ENCODE measurements around the gene TMEM135. TPM values are rescaled to one million over a fixed set of nuclear protein-coding genes. Genes with fewer than 3 reads are reported as not detected.
"Not testable (repeated sequence)": the region's sequence is repeated elsewhere in the genome, so short reads cannot be mapped to it uniquely, and the experiment has no call there.

Gene TMEM135
- total RNA-seq, 2 experiments from 2014 or later, result 30.1 to 30.8 TPM

- no peak overlapping the region for H3K4me3 Mint-ChIP-seq
- CTCF ChIA-PET, result no interaction called here
- H3K4me1 Mint-ChIP-seq, result no peaks in the 10 kb centered on the region
- H3K36me3 Mint-ChIP-seq, result peaks cover 17% of the 10 kb centered on the region
- ATAC-seq (no peak), DNase-seq (no peak)
- H3K27ac Mint-ChIP-seq, result peak overlapping the region; percentile 31
- no peaks in the 10 kb centered on the region for H3K27me3 Mint-ChIP-seq
- peaks cover 2% of the 10 kb centered on the region for H3K9me3 Mint-ChIP-seq (ENCODE audit: low read depth)
Observed at GRCh38 chr11:87142594-87142993, 104.9 kb downstream of the TMEM135 start.

- peaks cover 2% of the 10 kb centered on the region for H3K9me3 Mint-ChIP-seq (ENCODE audit: low read depth)
- no peak for DNase-seq
- no peak for ATAC-seq
- peaks cover 15% of the 10 kb centered on the region for H3K36me3 Mint-ChIP-seq
- no peak overlapping the region for H3K27ac Mint-ChIP-seq
- H3K4me3 Mint-ChIP-seq, result no peak overlapping the region
- no peaks in the 10 kb centered on the region for H3K4me1 Mint-ChIP-seq
- H3K27me3 Mint-ChIP-seq, result no peaks in the 10 kb centered on the region
- CTCF ChIA-PET, result no interaction called here
Observed at GRCh38 chr11:87143641-87144040, 105.9 kb downstream of the TMEM135 start.

GRCh38 chr11:87144252-87144651, 106.5 kb downstream of the TMEM135 start:
- Mint-ChIP-seq H3K4me1 (no peaks in the 10 kb centered on the region), H3K27me3 (no peaks in the 10 kb centered on the region), H3K27ac (no peak overlapping the region), H3K4me3 (no peak overlapping the region), H3K36me3 (peaks cover 12% of the 10 kb centered on the region), H3K9me3 (ENCODE audit: low read depth) (peaks cover 2% of the 10 kb centered on the region)
- CTCF ChIA-PET, result no interaction called here
- DNase-seq, result no peak
- no peak for ATAC-seq

GRCh38 chr11:87148749-87149148, 111.0 kb downstream of the TMEM135 start:
- Mint-ChIP-seq H3K9me3 (ENCODE audit: low read depth) (no peaks in the 10 kb centered on the region), H3K27ac (no peak overlapping the region), H3K36me3 (peaks cover 9% of the 10 kb centered on the region), H3K4me3 (no peak overlapping the region), H3K27me3 (no peaks in the 10 kb centered on the region), H3K4me1 (peaks cover 2% of the 10 kb centered on the region)
- CTCF ChIA-PET, result interaction anchor here (0.6 kb wide), 1 partner anchor 54 kb away, joined by 4 read pairs; no protein-coding TSS in a partner anchor
- ATAC-seq, result no peak
- DNase-seq, result no peak

GRCh38 chr11:87149782-87150181, 112.0 kb downstream of the TMEM135 start:
- H3K27me3 Mint-ChIP-seq, CTCF ChIA-PET, ATAC-seq: not testable (repeated sequence)

GRCh38 chr11:87150936-87151335, 113.2 kb downstream of the TMEM135 start:
- ATAC-seq (no peak), DNase-seq (no peak)
- Mint-ChIP-seq H3K4me1 (peaks cover 2% of the 10 kb centered on the region), H3K9me3 (ENCODE audit: low read depth) (no peaks in the 10 kb centered on the region), H3K4me3 (no peak overlapping the region), H3K36me3 (peaks cover 10% of the 10 kb centered on the region), H3K27ac (no peak overlapping the region), H3K27me3 (no peaks in the 10 kb centered on the region)
- CTCF ChIA-PET, result no interaction called here

More at GRCh38 chr11:87149782-87150181, 112.0 kb downstream of the TMEM135 start:
- peaks cover 10% of the 10 kb centered on the region for H3K36me3 Mint-ChIP-seq
- DNase-seq; H3K4me3 Mint-ChIP-seq; H3K4me1 Mint-ChIP-seq; H3K9me3 Mint-ChIP-seq (ENCODE audit: low read depth); H3K27ac Mint-ChIP-seq: not testable (repeated sequence)

- no peaks in the 10 kb centered on the region for H3K9me3 Mint-ChIP-seq (ENCODE audit: low read depth)
- no peaks in the 10 kb centered on the region for H3K27me3 Mint-ChIP-seq
- peaks cover 2% of the 10 kb centered on the region for H3K4me1 Mint-ChIP-seq
Observed at GRCh38 chr11:87154246-87154645, 116.5 kb downstream of the TMEM135 start.

GRCh38 chr11:87156970-87157369, 119.2 kb downstream of the TMEM135 start:
- CTCF ChIA-PET, result no interaction called here
- no peak overlapping the region for H3K27ac Mint-ChIP-seq
- H3K4me1 Mint-ChIP-seq, result no peaks in the 10 kb centered on the region
- ATAC-seq (no peak), DNase-seq (no peak)
- no peaks in the 10 kb centered on the region for H3K27me3 Mint-ChIP-seq
- H3K4me3 Mint-ChIP-seq, result no peak overlapping the region
- no peaks in the 10 kb centered on the region for H3K9me3 Mint-ChIP-seq (ENCODE audit: low read depth)
- peaks cover 3% of the 10 kb centered on the region for H3K36me3 Mint-ChIP-seq

More at GRCh38 chr11:87154246-87154645, 116.5 kb downstream of the TMEM135 start:
- Mint-ChIP-seq H3K4me3 (no peak overlapping the region), H3K36me3 (peaks cover 8% of the 10 kb centered on the region), H3K27ac (no peak overlapping the region)
- ATAC-seq (no peak), DNase-seq (no peak)
- CTCF ChIA-PET, result no interaction called here

- ATAC-seq, H3K27me3 Mint-ChIP-seq, DNase-seq, CTCF ChIA-PET, H3K27ac Mint-ChIP-seq, H3K4me1 Mint-ChIP-seq, H3K4me3 Mint-ChIP-seq: not testable (repeated sequence)
- H3K36me3 Mint-ChIP-seq, result peaks cover 30% of the 10 kb centered on the region
- peaks cover 19% of the 10 kb centered on the region for H3K9me3 Mint-ChIP-seq (ENCODE audit: low read depth)
Observed at GRCh38 chr11:87169076-87169475, 131.3 kb downstream of the TMEM135 start.

GRCh38 chr11:87173185-87174039, 135.7 kb downstream of the TMEM135 start:
- DNase-seq (no peak), ATAC-seq (no peak)
- Mint-ChIP-seq H3K36me3 (peaks cover 29% of the 10 kb centered on the region), H3K9me3 (ENCODE audit: low read depth) (peaks cover 10% of the 10 kb centered on the region), H3K4me1 (peaks cover 5% of the 10 kb centered on the region), H3K27ac (no peak overlapping the region), H3K4me3 (no peak overlapping the region), H3K27me3 (no peaks in the 10 kb centered on the region)
- CTCF ChIA-PET, result no interaction called here

- DNase-seq (no peak), ATAC-seq (no peak)
- CTCF ChIA-PET, result no interaction called here
- Mint-ChIP-seq H3K27me3 (no peaks in the 10 kb centered on the region), H3K27ac (no peak overlapping the region), H3K4me1 (peaks cover 5% of the 10 kb centered on the region), H3K4me3 (no peak overlapping the region), H3K9me3 (ENCODE audit: low read depth) (peaks cover 3% of the 10 kb centered on the region), H3K36me3 (peaks cover 36% of the 10 kb centered on the region)
Observed at GRCh38 chr11:87174870-87175269, 137.1 kb downstream of the TMEM135 start.

GRCh38 chr11:87176044-87176443, 138.3 kb downstream of the TMEM135 start:
- Mint-ChIP-seq H3K9me3 (ENCODE audit: low read depth) (peaks cover 2% of the 10 kb centered on the region), H3K36me3 (peaks cover 41% of the 10 kb centered on the region), H3K27ac (no peak overlapping the region), H3K27me3 (no peaks in the 10 kb centered on the region), H3K4me3 (no peak overlapping the region), H3K4me1 (peaks cover 5% of the 10 kb centered on the region)
- CTCF ChIA-PET, result no interaction called here
- DNase-seq, result no peak
- ATAC-seq, result no peak

GRCh38 chr11:87179621-87180020, 141.9 kb downstream of the TMEM135 start:
- Mint-ChIP-seq H3K27ac (no peak overlapping the region), H3K27me3 (no peaks in the 10 kb centered on the region), H3K4me3 (no peak overlapping the region), H3K4me1 (no peaks in the 10 kb centered on the region), H3K9me3 (ENCODE audit: low read depth) (peaks cover 2% of the 10 kb centered on the region), H3K36me3 (peaks cover 36% of the 10 kb centered on the region)
- ATAC-seq (no peak), DNase-seq (no peak)
- CTCF ChIA-PET, result no interaction called here

- Mint-ChIP-seq H3K27ac (no peak overlapping the region), H3K36me3 (peaks cover 37% of the 10 kb centered on the region), H3K4me1 (no peaks in the 10 kb centered on the region), H3K27me3 (no peaks in the 10 kb centered on the region), H3K4me3 (no peak overlapping the region), H3K9me3 (ENCODE audit: low read depth) (peaks cover 2% of the 10 kb centered on the region)
- CTCF ChIA-PET, result no interaction called here
- DNase-seq (no peak), ATAC-seq (no peak)
Observed at GRCh38 chr11:87180742-87181141, 143.0 kb downstream of the TMEM135 start.

Data from activated CD8-positive, alpha-beta memory T cell treated with anti-CD3 and anti-CD28 coated beads, Interleukin-2, amount 10 ng/mL, durations not matched to agents 7 days and 5 days (primary cell).